ELR (cell line): ENCODE data around the gene ERAP2.

Experiments
- DNase-seq: peaks from one replicate; pipeline ENCODE4 v3.0.0-alpha.2; 2015; ENCODE audit warnings: low read depth

The ERAP2 gene

GRCh38 chr5:96863949-96864584, 12.2 kb upstream of the ERAP2 start:
- DNase-seq, result no peak

- DNase-seq, result no peak
Observed at GRCh38 chr5:96864922-96865530, 11.3 kb upstream of the ERAP2 start.

GRCh38 chr5:96868603-96869371, 7.5 kb upstream of the ERAP2 start:
- DNase-seq, result peak; percentile 82

GRCh38 chr5:96869372-96869641, 7.0 kb upstream of the ERAP2 start:
- no peak for DNase-seq

- no peak for DNase-seq
Observed at GRCh38 chr5:96870094-96871026, 5.9 kb upstream of the ERAP2 start.

- DNase-seq, result no peak
Observed at GRCh38 chr5:96871027-96871399, 5.3 kb upstream of the ERAP2 start.

- DNase-seq, result no peak
Observed at GRCh38 chr5:96871686-96872085, 4.6 kb upstream of the ERAP2 start.

GRCh38 chr5:96873449-96873848, 2.9 kb upstream of the ERAP2 start:
- no peak for DNase-seq

GRCh38 chr5:96874631-96875030, 1.7 kb upstream of the ERAP2 start:
- no peak for DNase-seq

- peak; percentile 22 for DNase-seq
Observed at GRCh38 chr5:96875791-96876291, 459 bp upstream of the ERAP2 start.

GRCh38 chr5:96876977-96877469, 723 bp downstream of the ERAP2 start:
- peak; percentile 17 for DNase-seq

GRCh38 chr5:96879665-96880064, 3.4 kb downstream of the ERAP2 start:
- no peak for DNase-seq

- peak; percentile 97 for DNase-seq
Observed at GRCh38 chr5:96880444-96881164, 4.3 kb downstream of the ERAP2 start.

- peak; percentile 59 for DNase-seq
Observed at GRCh38 chr5:96881511-96882115, 5.3 kb downstream of the ERAP2 start.

GRCh38 chr5:96883871-96884270, 7.6 kb downstream of the ERAP2 start:
- no peak for DNase-seq

- DNase-seq, result no peak
Observed at GRCh38 chr5:96884995-96885394, 8.7 kb downstream of the ERAP2 start.

- DNase-seq, result no peak
Observed at GRCh38 chr5:96885518-96886338, 9.4 kb downstream of the ERAP2 start.

GRCh38 chr5:96893342-96893741, 17.0 kb downstream of the ERAP2 start:
- peak; percentile 87 for DNase-seq

- no peak for DNase-seq
Observed at GRCh38 chr5:96896276-96896675, 20.0 kb downstream of the ERAP2 start.

- no peak for DNase-seq
Observed at GRCh38 chr5:96896806-96897205, 20.5 kb downstream of the ERAP2 start.
